HG03139 (cell line): ENCODE measurements around the gene SUMO1.

Source experiments
- ATAC-seq: cut with Tn5 transposase; IDR thresholded peaks from one replicate; pipeline ENCODE4 v1.9.1; 2021; ENCODE audit not compliant: unreplicated experiment

SUMO1 gene

DNA sequence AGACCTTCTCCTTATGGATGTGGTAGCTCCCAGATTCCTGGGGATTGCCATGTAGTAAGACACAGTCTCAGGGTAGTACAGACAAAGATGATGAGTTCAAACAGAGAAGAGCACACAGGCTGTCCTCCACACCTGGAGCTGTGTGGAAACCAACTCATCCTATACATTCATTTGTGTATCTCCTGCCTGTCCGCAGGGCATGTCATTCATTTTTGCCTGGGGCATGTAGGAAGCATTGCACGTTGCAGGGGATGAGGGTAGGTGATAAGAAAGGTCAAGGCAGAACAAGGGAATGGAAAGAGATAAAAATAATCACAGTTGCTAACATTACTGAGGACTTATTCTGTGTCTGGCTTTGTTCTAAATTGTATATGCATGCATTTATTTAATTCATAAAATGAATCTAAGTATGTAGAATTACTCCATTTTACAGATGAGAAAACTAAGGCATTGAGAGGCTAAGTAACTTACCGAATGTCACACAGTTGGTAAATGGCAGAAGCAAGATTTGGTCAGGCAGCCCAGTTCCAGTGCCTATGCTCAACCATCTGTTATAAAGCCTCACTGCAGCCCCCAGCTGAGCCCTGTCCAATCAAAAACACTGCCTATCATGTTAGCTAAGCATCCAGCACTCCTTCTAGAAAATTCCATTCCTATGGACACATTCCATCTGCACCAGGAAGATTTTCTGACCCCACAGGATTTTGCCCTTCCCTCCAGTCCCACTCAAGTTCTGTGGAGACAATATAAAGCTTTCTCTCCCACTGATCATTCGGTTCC, 81.0 kb downstream of the SUMO1 start:
- no peak for ATAC-seq
